Measurements from ENCODE around the gene PCSK5. TPM values are rescaled to one million over a fixed set of nuclear protein-coding genes. Genes with fewer than 3 reads are reported as not detected.

PCSK5 gene
- total RNA-seq, 2 experiments from 2014 or later, result 14.4 to 15.2 TPM

DNA sequence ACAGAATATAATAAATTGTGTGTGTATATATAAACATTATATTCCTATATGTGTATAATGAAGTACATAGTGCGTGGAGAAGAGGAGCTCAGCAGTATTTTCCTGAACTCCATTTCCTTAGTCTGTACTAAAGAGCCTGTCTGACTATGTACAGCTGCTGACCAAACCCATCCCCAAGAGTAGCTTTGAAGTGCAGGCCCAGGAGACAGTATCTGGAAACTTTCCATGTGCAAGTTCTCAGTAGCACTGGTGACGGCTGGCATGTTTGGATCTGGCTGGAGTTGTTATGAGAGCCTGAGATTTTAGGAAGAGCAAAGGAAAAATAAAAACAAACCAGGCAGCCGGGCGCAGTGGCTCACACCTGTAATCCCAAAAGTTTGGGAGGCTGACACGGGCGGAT lies 259.5 kb downstream of the PCSK5 start:
- no peaks in the 10 kb centered on the region for H3K4me1 ChIP-seq (ENCODE audit: insufficient read depth, low read length)

DNA sequence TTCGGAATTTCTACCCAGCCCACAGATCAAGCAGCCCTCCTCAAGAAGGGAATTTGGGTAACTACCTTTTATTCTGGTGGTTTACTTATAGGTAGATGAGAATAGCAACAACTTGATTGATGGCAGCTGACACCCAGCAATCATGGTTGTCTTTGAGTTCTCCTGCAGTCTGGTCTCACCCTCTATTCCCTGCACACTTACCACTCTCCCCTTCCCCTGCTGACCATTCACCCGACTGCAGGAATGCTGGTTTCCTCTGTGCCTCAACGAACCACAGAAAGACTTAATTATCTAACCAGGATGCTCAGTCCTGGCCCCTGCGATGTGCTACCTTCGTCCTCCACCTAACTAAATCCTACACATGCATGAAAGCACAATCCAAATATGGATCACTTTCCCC lies 260.8 kb downstream of the PCSK5 start:
- Mint-ChIP-seq H3K27me3 (no peaks in the 10 kb centered on the region), H3K27ac (no peak overlapping the region), H3K36me3 (ENCODE audit: low read depth) (peaks cover 11% of the 10 kb centered on the region), H3K4me3 (no peak overlapping the region), H3K4me1 (ENCODE audit: low read depth) (no peaks in the 10 kb centered on the region), H3K9me3 (no peaks in the 10 kb centered on the region)
- Histone ChIP-seq H3K27me3 (ENCODE audit: control insufficient read depth in 1 of 2, insufficient read depth in 2 of 2, low read length in 2 of 2) (no peaks in the 10 kb centered on the region), H3K9me3 (ENCODE audit: control insufficient read depth in 1 of 2, insufficient read depth in 1 of 2, low read length in 2 of 2) (no peaks in the 10 kb centered on the region), H3K27ac (ENCODE audit: low read depth in 1 of 2, low read length in 2 of 2) (no peak overlapping the region), H3K4me1 (ENCODE audit: insufficient read depth, low read length) (no peaks in the 10 kb centered on the region), H3K4me3 (ENCODE audit: low read length) (no peak overlapping the region), H3K36me3 (ENCODE audit: insufficient read depth, low read length) (no peaks in the 10 kb centered on the region)
- CTCF ChIA-PET, result no interaction called here
- ATAC-seq (ENCODE audit: poor library complexity) (no peak), DNase-seq (no peak)
- no peak for TF ChIP-seq CTCF (IDR thresholded peaks at IDR 0.05)
- POLR2A ChIA-PET, result no interaction called here
- intact Hi-C loops (cut with DNase I, micrococcal nuclease), result no loop called here

More for the DNA sequence above, 259.5 kb downstream of the PCSK5 start:
- no peaks in the 10 kb centered on the region for H3K27me3 Mint-ChIP-seq
- intact Hi-C loops (cut with DNase I, micrococcal nuclease), result no loop called here
- no peaks in the 10 kb centered on the region for H3K9me3 Mint-ChIP-seq
- Histone ChIP-seq H3K27ac (ENCODE audit: low read depth in 1 of 2, low read length in 2 of 2) (no peak overlapping the region), H3K27me3 (ENCODE audit: control insufficient read depth in 1 of 2, insufficient read depth in 2 of 2, low read length in 2 of 2) (no peaks in the 10 kb centered on the region), H3K9me3 (ENCODE audit: control insufficient read depth in 1 of 2, insufficient read depth in 1 of 2, low read length in 2 of 2) (no peaks in the 10 kb centered on the region), H3K4me3 (ENCODE audit: low read length) (no peak overlapping the region), H3K36me3 (ENCODE audit: insufficient read depth, low read length) (no peaks in the 10 kb centered on the region)
- H3K4me1 Mint-ChIP-seq (ENCODE audit: low read depth), result no peaks in the 10 kb centered on the region
- ChIA-PET POLR2A (no interaction called here), CTCF (no interaction called here)
- no peak overlapping the region for H3K27ac Mint-ChIP-seq
- H3K4me3 Mint-ChIP-seq, result no peak overlapping the region
- no peak for ATAC-seq (ENCODE audit: poor library complexity)
- no peak for TF ChIP-seq CTCF (IDR thresholded peaks at IDR 0.05)
- no peak for DNase-seq
- no peaks in the 10 kb centered on the region for H3K36me3 Mint-ChIP-seq (ENCODE audit: low read depth)

- intact Hi-C loops (cut with DNase I, micrococcal nuclease), result no loop called here
- H3K27ac ChIP-seq (ENCODE audit: low read depth in 1 of 2, low read length in 2 of 2), result no peak overlapping the region
Observed at GRCh38 chr9:76153339-76153738, 262.9 kb downstream of the PCSK5 start.

More at GRCh38 chr9:76153339-76153738, 262.9 kb downstream of the PCSK5 start:
- Histone ChIP-seq H3K36me3 (ENCODE audit: insufficient read depth, low read length) (no peaks in the 10 kb centered on the region), H3K9me3 (ENCODE audit: control insufficient read depth in 1 of 2, insufficient read depth in 1 of 2, low read length in 2 of 2) (no peaks in the 10 kb centered on the region), H3K4me1 (ENCODE audit: insufficient read depth, low read length) (no peaks in the 10 kb centered on the region), H3K27me3 (ENCODE audit: control insufficient read depth in 1 of 2, insufficient read depth in 2 of 2, low read length in 2 of 2) (no peaks in the 10 kb centered on the region), H3K4me3 (ENCODE audit: low read length) (no peak overlapping the region)
- Mint-ChIP-seq H3K4me1 (ENCODE audit: low read depth) (no peaks in the 10 kb centered on the region), H3K36me3 (ENCODE audit: low read depth) (peaks cover 32% of the 10 kb centered on the region), H3K27me3 (no peaks in the 10 kb centered on the region), H3K9me3 (no peaks in the 10 kb centered on the region), H3K4me3 (no peak overlapping the region), H3K27ac (no peak overlapping the region)
- no peak for TF ChIP-seq CTCF (IDR thresholded peaks at IDR 0.05)
- ChIA-PET POLR2A (no interaction called here), CTCF (no interaction called here)
- DNase-seq (no peak), ATAC-seq (ENCODE audit: poor library complexity) (no peak)

All from CD4-positive, alpha-beta T cell (primary cell).